ENCODE data around the gene ELL2.
"Not testable (repeated sequence)": the region's sequence is repeated elsewhere in the genome, so short reads cannot be mapped to it uniquely, and the experiment has no call there.

ELL2 gene

DNA sequence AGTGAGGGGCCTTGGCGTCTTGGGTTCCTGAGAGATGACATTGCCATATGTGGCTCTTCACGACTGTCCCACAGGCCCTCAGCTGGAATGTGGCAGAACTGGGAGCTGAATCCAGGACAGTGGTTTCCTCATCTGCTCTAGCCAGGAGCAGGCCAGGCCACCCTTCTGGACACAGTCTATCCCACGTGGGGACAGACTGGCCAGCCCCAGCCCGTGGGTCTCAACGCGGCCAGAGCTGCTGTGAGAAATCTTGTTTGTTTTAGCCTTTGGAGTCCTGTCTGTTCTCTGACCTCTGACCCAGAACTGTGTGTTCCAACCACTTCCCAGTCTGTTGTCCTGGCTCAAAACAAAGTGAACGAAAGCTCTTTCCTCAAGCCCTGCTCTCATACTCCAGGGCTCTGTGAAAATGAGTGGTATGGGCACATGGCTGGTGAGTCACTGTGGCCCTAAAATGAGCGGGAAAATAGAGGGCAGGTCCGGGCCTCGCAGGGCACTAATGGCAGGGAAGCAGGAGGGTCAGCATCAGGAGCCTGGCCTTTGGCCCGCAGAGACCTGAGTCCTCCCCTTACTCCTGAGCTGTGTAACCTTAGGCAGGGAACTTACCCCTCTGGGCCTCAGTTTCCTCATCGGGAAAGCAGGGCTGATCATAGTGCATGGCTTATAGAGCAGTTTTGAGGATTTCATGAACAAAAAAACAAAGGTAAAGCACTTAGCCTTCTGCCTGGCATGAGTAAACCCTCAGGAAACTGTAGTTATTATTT lies 104.3 kb downstream of the ELL2 start:
- TF ChIP-seq, protein P1, sequence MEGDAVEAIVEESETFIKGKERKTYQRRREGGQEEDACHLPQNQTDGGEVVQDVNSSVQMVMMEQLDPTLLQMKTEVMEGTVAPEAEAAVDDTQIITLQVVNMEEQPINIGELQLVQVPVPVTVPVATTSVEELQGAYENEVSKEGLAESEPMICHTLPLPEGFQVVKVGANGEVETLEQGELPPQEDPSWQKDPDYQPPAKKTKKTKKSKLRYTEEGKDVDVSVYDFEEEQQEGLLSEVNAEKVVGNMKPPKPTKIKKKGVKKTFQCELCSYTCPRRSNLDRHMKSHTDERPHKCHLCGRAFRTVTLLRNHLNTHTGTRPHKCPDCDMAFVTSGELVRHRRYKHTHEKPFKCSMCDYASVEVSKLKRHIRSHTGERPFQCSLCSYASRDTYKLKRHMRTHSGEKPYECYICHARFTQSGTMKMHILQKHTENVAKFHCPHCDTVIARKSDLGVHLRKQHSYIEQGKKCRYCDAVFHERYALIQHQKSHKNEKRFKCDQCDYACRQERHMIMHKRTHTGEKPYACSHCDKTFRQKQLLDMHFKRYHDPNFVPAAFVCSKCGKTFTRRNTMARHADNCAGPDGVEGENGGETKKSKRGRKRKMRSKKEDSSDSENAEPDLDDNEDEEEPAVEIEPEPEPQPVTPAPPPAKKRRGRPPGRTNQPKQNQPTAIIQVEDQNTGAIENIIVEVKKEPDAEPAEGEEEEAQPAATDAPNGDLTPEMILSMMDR (IDR thresholded peaks at IDR 0.05; ENCODE audit: control insufficient read depth, insufficient read depth, low read depth, low read length, missing control alignments): no peak
- H3K4me3 ChIP-seq (ENCODE audit: control insufficient read depth, low read depth, low read length): no peak overlapping the region
- DNase-seq (ENCODE audit: low read depth): no peak

DNA sequence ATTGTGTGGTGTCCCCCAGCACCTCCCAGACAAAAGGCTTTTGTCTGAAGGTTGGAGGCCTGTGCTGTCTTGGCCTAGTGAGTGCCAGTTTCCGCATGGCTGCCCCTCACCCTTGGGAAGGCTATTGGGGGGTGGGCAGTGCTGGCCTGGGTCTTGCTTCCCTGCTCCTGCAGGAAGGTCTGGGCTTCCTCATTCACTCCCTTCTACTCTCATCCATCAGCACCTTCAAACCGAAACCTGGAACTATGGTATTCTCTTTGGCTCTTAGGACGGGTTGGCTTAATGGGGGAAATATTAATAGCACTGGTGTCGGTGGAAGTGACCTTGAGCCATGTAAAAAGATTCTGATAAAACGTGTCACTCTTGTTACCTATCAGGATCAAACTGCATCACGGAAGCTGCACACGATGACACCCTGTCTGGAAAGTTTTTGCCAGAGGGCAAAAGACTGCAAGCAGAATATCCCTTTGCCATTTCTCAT lies 105.1 kb downstream of the ELL2 start:
- no peak for DNase-seq (ENCODE audit: low read depth)
- TF ChIP-seq, protein P1 (IDR thresholded peaks at IDR 0.05; ENCODE audit: control insufficient read depth, insufficient read depth, low read depth, low read length, missing control alignments): no peak
- H3K4me3 ChIP-seq (ENCODE audit: control insufficient read depth, low read depth, low read length): no peak overlapping the region

DNA sequence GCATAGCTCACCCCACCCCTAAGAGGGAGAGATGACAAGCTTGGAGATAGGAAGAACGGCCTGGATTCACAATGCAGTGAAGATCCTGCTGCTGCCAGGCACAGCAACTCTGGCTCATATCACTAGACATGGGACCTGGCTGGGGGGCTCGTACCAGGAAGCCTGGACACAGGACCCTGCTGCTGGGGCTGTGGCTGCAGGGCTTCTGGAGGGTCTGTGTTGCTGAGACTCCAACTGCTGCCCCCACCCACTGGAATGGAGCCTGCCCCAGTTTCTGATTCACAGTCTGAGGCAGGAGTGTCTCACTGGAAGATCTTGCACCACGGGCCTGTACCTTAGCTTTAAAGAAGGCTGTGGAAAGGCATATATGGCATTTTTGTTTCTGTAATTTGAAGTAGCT lies 108.2 kb downstream of the ELL2 start:
- DNase-seq (ENCODE audit: low read depth): no peak
- TF ChIP-seq, protein P1 (IDR thresholded peaks at IDR 0.05; ENCODE audit: control insufficient read depth, insufficient read depth, low read depth, low read length, missing control alignments): no peak
- no peak overlapping the region for H3K4me3 ChIP-seq (ENCODE audit: control insufficient read depth, low read depth, low read length)

DNA sequence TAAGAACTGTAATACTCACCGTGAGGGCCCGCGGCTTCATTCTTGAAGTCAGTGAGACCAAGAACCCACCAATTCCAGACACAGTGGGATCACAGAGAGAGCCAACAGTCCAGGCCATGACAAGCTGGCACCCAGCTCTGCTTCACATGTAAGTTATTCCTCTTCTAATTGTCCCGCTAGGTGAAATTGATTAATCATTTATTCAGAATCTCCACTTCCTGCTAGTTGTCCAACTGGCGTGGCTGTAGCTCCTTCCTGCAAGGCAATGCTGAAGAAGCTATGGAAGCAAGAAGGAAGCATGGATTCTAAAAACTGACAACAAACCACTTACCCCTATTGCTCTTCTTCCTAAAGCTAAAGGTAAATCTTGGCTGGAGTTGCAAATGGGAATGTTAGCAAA lies 109.1 kb downstream of the ELL2 start:
- TF ChIP-seq, protein P1 (IDR thresholded peaks at IDR 0.05; ENCODE audit: control insufficient read depth, insufficient read depth, low read depth, low read length, missing control alignments): no peak
- no peak for DNase-seq (ENCODE audit: low read depth)

GRCh38 chr5:95851141-95851540 lies 110.5 kb downstream of the ELL2 start:
- DNase-seq (ENCODE audit: low read depth); H3K4me3 ChIP-seq (ENCODE audit: control insufficient read depth, low read depth, low read length): not testable (repeated sequence)

More for the DNA sequence above, 109.1 kb downstream of the ELL2 start:
- H3K4me3 ChIP-seq (ENCODE audit: control insufficient read depth, low read depth, low read length): no peak overlapping the region

- DNase-seq (ENCODE audit: low read depth): no peak
- TF ChIP-seq, protein P1 (IDR thresholded peaks at IDR 0.05; ENCODE audit: control insufficient read depth, insufficient read depth, low read depth, low read length, missing control alignments): no peak
- no peak overlapping the region for H3K4me3 ChIP-seq (ENCODE audit: control insufficient read depth, low read depth, low read length)
Observed at GRCh38 chr5:95850391-95850894, 111.2 kb downstream of the ELL2 start.

DNA sequence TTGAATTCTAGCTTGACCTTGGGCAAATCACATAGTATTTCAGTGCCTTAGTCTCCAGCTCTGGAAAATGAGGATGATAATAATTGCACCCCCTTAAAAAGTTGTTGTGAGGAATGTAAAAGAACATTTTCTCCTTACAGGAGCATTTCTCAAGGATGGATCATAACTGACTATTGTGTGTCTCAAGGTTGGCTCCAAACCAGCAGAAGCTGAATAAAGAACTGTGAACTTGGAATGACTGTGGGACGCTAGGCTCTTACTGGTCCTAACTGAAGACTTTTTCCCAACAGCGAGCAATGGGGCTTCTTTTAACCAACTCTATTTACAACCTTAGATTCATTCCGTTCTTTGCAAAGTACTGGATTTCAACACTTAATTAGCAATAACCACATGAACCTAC lies 113.0 kb downstream of the ELL2 start:
- TF ChIP-seq, protein P1 (IDR thresholded peaks at IDR 0.05; ENCODE audit: control insufficient read depth, insufficient read depth, low read depth, low read length, missing control alignments): no peak
- no peak overlapping the region for H3K4me3 ChIP-seq (ENCODE audit: control insufficient read depth, low read depth, low read length)
- no peak for DNase-seq (ENCODE audit: low read depth)

Measured in AG09309 (cell line).